H9 (cell line): ENCODE results near the gene GCLM. TPM values are rescaled to one million over a fixed set of nuclear protein-coding genes. Genes with fewer than 3 reads are reported as not detected.
A peak's percentile ranks its signal among the peaks of the same experiment; 100 is the strongest.

Source experiments
- DNase-seq: peaks from one replicate; pipeline ENCODE4 v3.0.0-alpha.2; 2017
- H2AFZ ChIP-seq: one replicate; pipeline ENCODE4 v1.6.1; 2013; ENCODE audit warnings: mild to moderate bottlenecking, low read length, control low read depth, moderate library complexity
- H2AK5ac ChIP-seq: 2 replicates; pipeline ENCODE4 v1.6.1; 2013; ENCODE audit warnings: low read length, control low read depth, mixed read lengths; ENCODE audit not compliant: insufficient read length
- H2BK120ac ChIP-seq: one replicate; pipeline ENCODE4 v1.6.1; 2013; ENCODE audit warnings: low read depth, mild to moderate bottlenecking, low read length, control low read depth, inconsistent platforms; ENCODE audit not compliant: poor library complexity, severe bottlenecking
- H2BK12ac ChIP-seq: 2 replicates; pipeline ENCODE4 v1.6.1; 2013; ENCODE audit warnings: low read length, control low read depth, mixed read lengths, low read depth; ENCODE audit not compliant: insufficient read length
- H2BK15ac ChIP-seq: 2 replicates; pipeline ENCODE4 v1.6.1; 2013; ENCODE audit warnings: low read depth, low read length, control low read depth
- H2BK20ac ChIP-seq: one replicate; pipeline ENCODE4 v1.6.1; 2013; ENCODE audit warnings: low read depth, mild to moderate bottlenecking, low read length, control low read depth, inconsistent platforms; ENCODE audit not compliant: poor library complexity, severe bottlenecking
- H2BK5ac ChIP-seq: 2 replicates; pipeline ENCODE4 v1.6.1; 2013; ENCODE audit warnings: low read length, control low read depth, mixed read lengths; ENCODE audit not compliant: insufficient read length
- H3K14ac ChIP-seq: 2 replicates; pipeline ENCODE4 v1.6.1; 2013; ENCODE audit warnings: low read length, control low read depth; ENCODE audit not compliant: insufficient read depth
- H3K18ac ChIP-seq: 2 replicates; pipeline ENCODE4 v1.6.1; 2013; ENCODE audit warnings: low read depth, mild to moderate bottlenecking, mixed read lengths, low read length, control low read depth; ENCODE audit not compliant: insufficient read length
- H3K23ac ChIP-seq: 2 replicates; pipeline ENCODE4 v1.6.1; 2013; ENCODE audit warnings: low read length, control low read depth, mixed read lengths, low read depth; ENCODE audit not compliant: insufficient read length
- H3K23me2 ChIP-seq: 2 replicates; pipeline ENCODE4 v1.6.1; 2013; ENCODE audit warnings: low read depth, mild to moderate bottlenecking, mixed read lengths, low read length, control low read depth; ENCODE audit not compliant: insufficient read length, poor library complexity, severe bottlenecking
- H3K27ac ChIP-seq: 2 replicates; pipeline ENCODE4 v1.5.1; 2013; ENCODE audit warnings: low read length, control low read depth, mixed read lengths, low read depth; ENCODE audit not compliant: insufficient read length
- H3K27me3 ChIP-seq: 2 replicates; pipeline ENCODE4 v1.6.1; 2013; ENCODE audit warnings: low read length, control low read depth, inconsistent platforms; ENCODE audit not compliant: insufficient read depth
- H3K4ac ChIP-seq: 2 replicates; pipeline ENCODE4 v1.6.1; 2013; ENCODE audit warnings: low read depth, mild to moderate bottlenecking, control low read depth, inconsistent platforms, low read length, moderate library complexity
- H3K4me1 ChIP-seq: 2 replicates; pipeline ENCODE4 v1.6.1; 2013; ENCODE audit warnings: low read length, control low read depth, inconsistent platforms; ENCODE audit not compliant: insufficient read depth
- H3K4me2 ChIP-seq: 2 replicates; pipeline ENCODE4 v1.6.1; 2013; ENCODE audit warnings: low read length, control low read depth, mixed read lengths; ENCODE audit not compliant: insufficient read length, insufficient read depth
- H3K56ac ChIP-seq: 2 replicates; pipeline ENCODE4 v1.6.1; 2013; ENCODE audit warnings: low read depth, mild to moderate bottlenecking, mixed read lengths, low read length, control low read depth; ENCODE audit not compliant: insufficient read length
- H3K79me1 ChIP-seq: 2 replicates; pipeline ENCODE4 v1.6.1; 2013; ENCODE audit warnings: low read depth, mild to moderate bottlenecking, moderate library complexity, low read length, control low read depth, inconsistent platforms; ENCODE audit not compliant: insufficient read depth, poor library complexity, severe bottlenecking
- H3K79me2 ChIP-seq: 2 replicates; pipeline ENCODE4 v1.6.1; 2013; ENCODE audit warnings: low read length, control low read depth, inconsistent platforms; ENCODE audit not compliant: insufficient read depth
- H3K9ac ChIP-seq: 2 replicates; pipeline ENCODE4 v1.6.1; 2013; ENCODE audit warnings: low read length, control low read depth, mixed read lengths; ENCODE audit not compliant: insufficient read length; ENCODE audit errors: extremely low read depth
- H3K9me3 ChIP-seq: one replicate; pipeline ENCODE4 v1.6.1; 2013; ENCODE audit warnings: low read depth, low read length, inconsistent platforms; ENCODE audit not compliant: control insufficient read depth
- H3T11ph ChIP-seq: one replicate; pipeline ENCODE4 v1.6.1; 2013; ENCODE audit warnings: mild to moderate bottlenecking, low read length, control low read depth, inconsistent platforms
- H4K20me1 ChIP-seq: one replicate; pipeline ENCODE4 v1.6.1; 2013; ENCODE audit not compliant: control insufficient read depth, insufficient read length, insufficient read depth
- H4K5ac ChIP-seq: 2 replicates; pipeline ENCODE4 v1.6.1; 2013; ENCODE audit warnings: low read depth, mild to moderate bottlenecking, mixed read lengths, low read length, control low read depth; ENCODE audit not compliant: insufficient read length
- H4K8ac ChIP-seq: replicated peaks from 2 replicates; pipeline ENCODE4 v1.6.1; 2013; ENCODE audit warnings: low read length, control low read depth, mixed read lengths, low read depth; ENCODE audit not compliant: insufficient read length
- H4K91ac ChIP-seq: 2 replicates; pipeline ENCODE4 v1.6.1; 2013; ENCODE audit warnings: low read depth, mild to moderate bottlenecking, moderate library complexity, mixed read lengths, low read length, control low read depth; ENCODE audit not compliant: insufficient read length
- H3K27ac Mint-ChIP-seq, 3 experiments: 2 replicates in 2 of 3; 3 replicates in 1 of 3; pipeline ENCODE4 v1.8.0; 2020 to 2021; ENCODE audit warnings: mixed read lengths in 3 of 3, mild to moderate bottlenecking in 1 of 3, moderate library complexity in 1 of 3
- H3K27me3 Mint-ChIP-seq: 2 replicates; pipeline ENCODE4 v1.8.0; 2021; ENCODE audit warnings: low read depth, mild to moderate bottlenecking, moderate library complexity, mixed read lengths
- H3K36me3 Mint-ChIP-seq, 3 experiments: 2 replicates in 2 of 3; 3 replicates in 1 of 3; pipeline ENCODE4 v1.8.0; 2020 to 2021; ENCODE audit warnings: low read depth in 3 of 3, mixed read lengths in 3 of 3; ENCODE audit not compliant: insufficient read depth in 1 of 3
- H3K4me1 Mint-ChIP-seq, 2 experiments: 2 replicates each; pipeline ENCODE4 v1.8.0; 2020; ENCODE audit warnings: mixed read lengths in 2 of 2
- H3K4me3 Mint-ChIP-seq, 2 experiments: 2 replicates in 1 of 2; 3 replicates in 1 of 2; pipeline ENCODE4 v1.8.0; 2020 to 2021; ENCODE audit warnings: mild to moderate bottlenecking in 2 of 2, mixed read lengths in 2 of 2, moderate library complexity in 1 of 2
- H3K9me3 Mint-ChIP-seq, 2 experiments: 2 replicates in 1 of 2; 3 replicates in 1 of 2; pipeline ENCODE4 v1.8.0; 2020; ENCODE audit warnings: mild to moderate bottlenecking in 2 of 2, mixed read lengths in 2 of 2, moderate library complexity in 1 of 2
- CTCF ChIP-seq: fragments of 200-600 bp; sonication (generic); conservative IDR thresholded peaks from 3 replicates; pipeline ENCODE4 v1.8.0; 2021; ENCODE audit warnings: antibody characterized with exemption, mild to moderate bottlenecking
- WGBS: extraction: QIAGEN DNeasy Blood & Tissue Kit; methylation state at CpG from one replicate; pipeline ENCODE4 v1.1.7; 2013; ENCODE audit warnings: missing lambda C conversion rate, low lambda C conversion rate, mixed read lengths; ENCODE audit not compliant: insufficient read length; ENCODE audit errors: extremely low coverage; 5-methylcytosine and 5-hydroxymethylcytosine counted together
- total RNA-seq: library from RNA; stranded (reverse); gene quantifications from 2 replicates; pipeline ENCODE4 v1.2.1, GENCODE V29; 2021

Gene GCLM
- total RNA-seq, 1 experiment from 2014 or later: 14.9 TPM

DNA sequence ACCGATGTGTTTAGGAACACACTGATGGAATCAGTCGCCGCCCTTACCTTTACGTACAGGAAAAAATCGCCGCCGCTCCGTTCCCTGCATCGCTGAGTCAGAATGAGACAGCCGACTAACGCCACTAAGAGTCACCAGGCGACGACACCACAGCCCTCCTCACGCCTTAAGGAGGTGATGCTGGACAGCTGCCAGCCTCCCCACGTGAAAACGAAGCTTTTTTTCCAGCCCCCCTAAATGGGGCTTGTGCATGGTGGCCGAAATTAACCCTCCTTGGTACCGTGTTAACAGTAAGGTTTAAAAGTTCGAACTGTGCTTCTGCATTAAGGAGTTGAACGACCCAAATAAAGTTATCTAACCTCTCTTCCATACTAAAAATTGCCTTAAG lies 30.7 kb downstream of the GCLM start:
- Mint-ChIP-seq H3K4me3 (peak overlapping the region; percentile 95 to 97), H3K9me3 (no peaks in the 10 kb centered on the region), H3K27me3 (no peaks in the 10 kb centered on the region), H3K4me1 (peaks cover 15 to 16% of the 10 kb centered on the region in 2 experiments), H3K36me3 (peaks cover 32 to 42% (median 41%) of the 10 kb centered on the region in 3 experiments), H3K27ac (peak overlapping the region; percentile 99)
- Histone ChIP-seq H4K20me1 (no peaks in the 10 kb centered on the region), H3K4ac (no peak overlapping the region), H3K56ac (no peak overlapping the region), H3T11ph (no peak overlapping the region), H3K23ac (no peak overlapping the region), H3K4me2 (peak overlapping the region; percentile 81), H3K27ac (no peak overlapping the region), H3K18ac (peak overlapping the region; percentile 89), H4K5ac (no peak overlapping the region), H4K8ac (no peak overlapping the region), H4K91ac (no peak overlapping the region), H3K14ac (peak overlapping the region; percentile 87), H2BK20ac (no peak overlapping the region), H2BK15ac (no peak overlapping the region), H2AK5ac (no peak overlapping the region), H3K9me3 (no peaks in the 10 kb centered on the region), H2BK5ac (no peak overlapping the region), H3K4me1 (no peaks in the 10 kb centered on the region), H2AFZ (no peak overlapping the region), H2BK120ac (no peak overlapping the region), H3K9ac (peak overlapping the region; percentile 100), H3K79me1 (peaks cover 10% of the 10 kb centered on the region), H3K23me2 (peaks cover 13% of the 10 kb centered on the region), H3K27me3 (no peaks in the 10 kb centered on the region), H3K79me2 (peaks cover 22% of the 10 kb centered on the region; the same call in 1 of the 2 replicates), H2BK12ac (no peak overlapping the region)
- no CpG with 5 or more reads among the region's 20 CpGs for WGBS
- DNase-seq: no peak
- no peak for TF ChIP-seq CTCF
